HG03565 (cell line): Measurements from ENCODE around the gene PPP2R3B.

Source experiments
- ATAC-seq: cut with Tn5 transposase; IDR thresholded peaks from one replicate; pipeline ENCODE4 v1.9.1; 2021; ENCODE audit warnings: mild to moderate bottlenecking, moderate library complexity; ENCODE audit not compliant: unreplicated experiment

PPP2R3B gene

DNA sequence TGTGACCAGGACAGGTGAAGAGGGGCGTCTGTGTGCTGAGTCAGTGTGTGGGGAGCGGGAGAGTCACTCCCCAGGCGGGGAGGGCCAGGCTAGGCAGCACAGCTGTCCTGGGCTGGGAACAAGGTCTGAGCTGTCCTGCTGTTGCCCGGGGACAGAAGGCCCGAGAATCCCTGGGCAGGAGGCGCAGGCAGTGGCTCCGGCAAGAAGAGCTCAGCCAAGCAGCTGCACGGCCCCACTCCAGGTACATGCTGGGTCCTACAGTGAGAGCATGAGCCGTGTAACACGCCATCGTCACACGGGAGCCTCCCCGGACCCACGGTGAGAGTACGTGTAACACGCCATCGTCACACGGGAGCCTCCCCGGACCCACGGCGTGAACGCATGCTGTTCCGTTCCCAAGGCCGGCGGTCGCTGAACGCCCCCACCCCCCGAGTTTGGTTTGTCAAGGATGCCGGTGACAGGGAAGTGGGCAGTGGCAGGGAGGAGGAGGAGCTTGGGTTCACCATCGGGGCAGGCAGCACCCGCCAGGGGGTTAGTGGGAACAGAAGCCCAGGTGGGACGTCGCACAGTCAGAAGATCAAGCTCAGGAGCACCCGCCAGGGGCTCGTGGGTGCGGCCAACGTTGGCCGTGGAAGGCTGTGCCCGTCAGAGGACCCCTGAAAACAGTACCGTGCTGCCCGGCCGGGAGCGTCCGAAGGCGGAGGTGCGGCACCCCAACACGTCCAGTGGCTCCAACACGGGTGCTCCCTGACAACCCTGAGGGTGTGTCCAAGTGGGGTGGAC, 15.6 kb downstream of the PPP2R3B start:
- ATAC-seq: no peak

- no peak for ATAC-seq
Observed at GRCh38 chrX:370244-370962, 16.3 kb downstream of the PPP2R3B start.

DNA sequence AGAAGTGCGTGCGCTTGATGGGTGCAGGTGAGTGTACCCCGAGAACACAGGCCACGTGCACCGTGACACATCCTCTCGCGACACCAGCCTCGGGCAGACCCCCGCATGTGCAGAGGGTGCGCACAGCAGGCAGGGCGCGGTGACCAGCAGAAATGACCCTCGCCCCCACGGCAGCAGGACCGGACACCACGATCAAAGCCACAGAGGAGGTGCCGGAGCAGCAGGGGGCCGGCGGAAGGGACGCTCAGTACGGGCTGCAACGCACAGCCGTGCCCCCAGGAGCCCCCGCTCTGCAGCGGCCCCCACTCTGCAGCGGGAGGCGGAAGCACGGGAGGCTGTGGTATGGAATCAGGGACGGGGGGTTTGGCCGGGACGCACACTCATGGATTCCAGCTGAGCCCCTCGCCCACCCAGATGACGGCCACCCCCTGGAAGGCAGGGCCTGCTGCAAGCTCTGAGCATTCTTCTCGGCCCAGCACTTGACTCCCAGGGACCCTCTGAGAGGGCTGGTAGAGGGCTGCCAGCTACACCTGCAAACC, 17.1 kb downstream of the PPP2R3B start:
- ATAC-seq: no peak

DNA sequence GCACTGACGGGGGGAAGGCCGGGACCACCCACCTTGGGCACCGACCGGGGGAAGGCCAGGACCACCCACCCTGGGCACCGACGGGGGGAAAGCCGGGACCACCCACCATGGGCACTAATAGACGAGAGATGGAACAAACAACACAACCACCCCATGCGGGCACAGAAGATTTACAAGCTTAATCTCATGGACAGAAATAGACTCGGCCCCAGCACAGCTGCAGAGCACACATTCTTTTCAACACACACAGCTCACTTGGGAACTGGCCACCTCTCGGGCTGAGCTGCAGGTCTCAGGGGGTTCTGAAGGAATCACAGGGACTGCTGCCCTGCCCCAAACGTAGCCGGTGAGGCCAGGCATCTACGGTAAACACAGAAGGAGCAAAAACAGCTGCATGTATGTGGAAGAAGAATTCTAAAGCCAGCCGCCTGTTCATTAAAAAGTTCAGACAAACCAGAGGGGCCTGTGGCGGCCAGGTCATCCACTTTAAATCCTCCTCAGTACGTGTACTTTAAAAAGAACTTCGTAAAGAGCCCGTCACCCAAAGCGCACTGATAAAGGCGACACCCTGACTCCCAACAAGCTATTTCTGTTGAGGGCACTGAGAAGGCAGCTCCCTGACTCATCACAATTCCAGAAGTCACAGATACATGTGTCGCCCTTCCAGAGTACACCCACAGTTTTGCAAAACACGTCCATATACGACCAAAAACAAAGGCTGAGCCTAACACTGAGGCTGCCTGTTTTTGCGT, 17.7 kb downstream of the PPP2R3B start:
- ATAC-seq: no peak

- no peak for ATAC-seq
Observed at GRCh38 chrX:367866-368265, 18.8 kb downstream of the PPP2R3B start.

GRCh38 chrX:367349-367748, 19.4 kb downstream of the PPP2R3B start:
- ATAC-seq: no peak

GRCh38 chrX:363621-364375, 22.9 kb downstream of the PPP2R3B start:
- no peak for ATAC-seq

- no peak for ATAC-seq
Observed at GRCh38 chrX:362937-363620, 23.6 kb downstream of the PPP2R3B start.

- ATAC-seq: no peak
Observed at GRCh38 chrX:362351-362750, 24.4 kb downstream of the PPP2R3B start.

DNA sequence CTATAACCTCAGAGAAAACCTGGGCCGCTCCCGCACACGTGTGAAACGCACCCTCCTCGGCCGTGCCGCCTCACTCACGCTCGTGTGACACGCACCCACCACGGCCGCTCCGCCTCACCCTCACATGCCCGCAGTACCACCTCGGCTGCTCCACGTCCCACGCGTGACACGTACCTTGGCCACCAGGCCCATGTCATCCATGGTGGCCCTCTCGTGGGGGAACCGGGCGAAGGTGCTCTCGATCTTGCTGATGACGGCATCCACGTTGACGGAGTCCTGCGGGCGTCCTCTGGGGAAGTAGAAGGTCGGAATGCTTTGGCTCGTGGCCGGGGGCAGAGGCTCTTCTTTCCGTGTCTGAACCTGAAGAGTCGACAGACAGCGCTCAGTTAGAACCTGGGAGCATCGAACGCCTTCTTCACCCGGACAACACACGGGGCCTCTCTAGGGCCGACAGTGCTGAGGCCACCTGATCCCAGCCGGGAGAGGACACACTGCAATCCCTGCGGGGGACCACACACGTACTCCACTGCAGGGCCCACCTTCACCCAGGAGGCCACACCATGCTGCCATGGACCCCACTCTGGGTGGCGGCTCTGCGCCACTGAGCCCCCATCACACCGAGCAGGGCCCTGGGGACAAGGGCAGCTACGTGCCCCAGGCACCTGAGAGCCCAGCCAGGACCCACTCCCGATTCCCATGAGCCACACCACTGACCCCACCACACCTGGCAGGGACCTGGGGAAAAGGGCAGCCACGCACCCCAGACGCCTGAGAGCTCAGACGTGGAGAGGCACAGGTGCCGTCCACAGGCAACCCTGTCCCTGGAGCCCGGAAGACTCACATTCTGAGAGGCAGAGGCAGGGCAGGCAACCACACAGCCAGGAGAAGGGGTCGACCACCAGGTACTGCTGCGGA, 25.2 kb downstream of the PPP2R3B start:
- ATAC-seq: no peak

GRCh38 chrX:360496-361150, 26.1 kb downstream of the PPP2R3B start:
- no peak for ATAC-seq

DNA sequence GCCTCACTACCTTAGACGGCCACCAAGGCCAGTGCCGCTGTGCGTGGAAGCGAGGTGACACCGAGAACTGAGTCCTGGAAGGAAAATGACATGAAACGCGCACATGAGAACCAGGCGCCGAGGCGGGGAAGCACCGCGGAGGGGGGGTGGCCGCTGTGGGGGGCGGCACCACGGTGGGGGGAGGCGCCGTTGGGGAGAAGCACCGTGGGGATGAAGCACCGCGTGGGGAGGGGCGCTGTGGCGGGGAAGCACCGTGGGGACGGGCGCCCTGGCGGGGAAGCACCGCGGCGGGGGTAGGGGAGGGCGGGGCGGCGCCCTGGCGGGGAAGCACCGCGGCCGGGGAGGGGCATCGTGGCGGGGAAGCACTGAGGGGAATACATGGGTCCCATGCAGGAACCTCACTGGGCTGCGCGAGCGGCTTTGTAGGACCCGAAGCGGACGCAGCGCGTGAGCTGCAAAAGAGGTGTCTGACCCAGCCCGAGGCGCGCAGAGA, 28.0 kb downstream of the PPP2R3B start:
- ATAC-seq: no peak

- ATAC-seq: no peak
Observed at GRCh38 chrX:357693-358471, 28.8 kb downstream of the PPP2R3B start.

- ATAC-seq: no peak
Observed at GRCh38 chrX:357035-357692, 29.5 kb downstream of the PPP2R3B start.

DNA sequence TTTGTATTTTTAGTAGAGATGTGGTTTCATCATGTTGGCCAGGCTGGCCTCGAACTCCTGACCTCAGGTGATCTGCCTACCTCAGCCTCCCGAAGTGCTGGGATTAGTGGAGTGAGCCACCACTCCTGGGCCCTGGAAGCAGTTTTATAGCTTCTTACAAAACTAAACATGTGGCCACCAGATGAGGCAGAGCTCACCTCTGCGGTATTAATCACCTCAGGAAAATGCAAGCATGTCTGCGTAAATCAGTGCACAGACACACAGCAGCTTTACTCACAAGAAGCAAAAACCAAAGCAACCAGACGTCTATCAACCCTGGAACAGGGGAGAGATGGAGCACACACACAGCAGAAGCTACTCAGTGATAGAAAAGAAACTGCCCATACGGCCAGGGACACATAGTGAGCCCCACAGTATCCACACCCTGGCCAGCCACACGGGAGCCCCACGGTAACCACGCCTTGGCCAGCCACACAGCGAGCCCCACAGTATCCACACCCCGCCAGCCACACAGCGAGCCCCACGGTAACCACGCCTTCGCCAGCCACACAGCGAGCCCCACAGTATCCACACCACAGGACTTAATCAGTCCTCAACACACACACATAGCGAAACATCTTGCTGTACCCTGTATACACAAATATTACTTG, 30.2 kb downstream of the PPP2R3B start:
- ATAC-seq: no peak

DNA sequence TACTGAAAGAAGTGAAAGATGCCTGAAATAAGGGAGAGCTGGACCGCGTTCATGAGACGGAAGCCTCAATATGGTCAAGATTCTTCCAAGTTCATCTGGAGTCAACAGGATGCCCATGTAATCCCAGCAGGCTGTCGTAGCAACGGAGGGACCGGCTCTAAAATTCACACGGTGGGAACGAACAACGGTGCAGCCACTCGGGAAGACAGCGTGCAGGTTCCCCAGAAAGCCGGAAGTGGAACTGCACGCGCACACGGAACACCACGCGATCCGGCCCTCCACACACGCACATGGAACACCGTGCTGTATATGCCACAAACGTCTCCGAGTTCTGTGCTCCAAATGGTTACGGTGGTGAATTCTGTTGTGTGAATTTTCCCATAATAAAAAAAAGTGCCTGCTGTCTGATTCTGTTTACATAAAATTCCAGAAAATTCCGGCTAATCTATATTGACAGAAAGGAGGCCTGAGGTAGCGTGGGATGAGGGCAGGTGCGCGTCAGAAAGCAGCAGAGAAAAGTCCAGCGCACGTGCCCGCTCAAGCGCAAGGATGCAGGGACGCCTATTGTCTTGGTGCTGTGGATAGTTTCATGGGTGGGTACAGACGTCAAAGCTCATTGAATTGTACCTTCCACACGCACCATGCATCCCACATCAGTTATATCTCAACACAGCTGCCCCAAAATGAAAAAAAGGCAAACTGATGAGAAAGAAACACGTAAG, 31.2 kb downstream of the PPP2R3B start:
- no peak for ATAC-seq
